Activated naive CD4-positive, alpha-beta T cell treated with anti-CD3 and anti-CD28 coated beads for 36 hours (primary cell): ENCODE measurements around the gene MDFIC. TPM values are rescaled to one million over a fixed set of nuclear protein-coding genes. Genes with fewer than 3 reads are reported as not detected.

Experiments used
- CTCF ChIA-PET: fragments of 350-600 bp; sonication (Branson Sonifier 250); formaldehyde crosslinking; loops from one replicate; lab custom pipeline; 2021; ENCODE audit warnings: antibody characterized with exemption; lab: Charles Lee
- DNase-seq: peaks from one replicate; pipeline ENCODE4 v3.0.0-alpha.2; 2020
- H3K27ac Mint-ChIP-seq: one replicate; pipeline ENCODE4 v1.8.0; 2021; ENCODE audit warnings: mild to moderate bottlenecking, mixed read lengths
- H3K27me3 Mint-ChIP-seq: one replicate; pipeline ENCODE4 v1.8.0; 2021; ENCODE audit warnings: low read depth, mixed read lengths
- H3K36me3 Mint-ChIP-seq: one replicate; pipeline ENCODE4 v1.8.0; 2021; ENCODE audit warnings: low read depth, mixed read lengths
- H3K4me1 Mint-ChIP-seq: one replicate; pipeline ENCODE4 v1.8.0; 2021; ENCODE audit warnings: low read depth, mixed read lengths
- H3K4me3 Mint-ChIP-seq: one replicate; pipeline ENCODE4 v1.8.0; 2021; ENCODE audit warnings: mild to moderate bottlenecking, moderate library complexity, mixed read lengths
- H3K9me3 Mint-ChIP-seq: one replicate; pipeline ENCODE4 v1.8.0; 2021; ENCODE audit warnings: mixed read lengths
- intact Hi-C: fragments of 100-400 bp; cut with micrococcal nuclease; formaldehyde crosslinking; loops from one replicate; pipeline ENCODE4 v1.15.1; 2023
- total RNA-seq, 2 experiments: library from RNA; stranded (reverse); gene quantifications; one replicate each; pipeline ENCODE4 v1.2.3, GENCODE V29; 2021

The MDFIC gene
- total RNA-seq, 2 experiments from 2014 or later: 79.4 to 93.1 TPM

DNA sequence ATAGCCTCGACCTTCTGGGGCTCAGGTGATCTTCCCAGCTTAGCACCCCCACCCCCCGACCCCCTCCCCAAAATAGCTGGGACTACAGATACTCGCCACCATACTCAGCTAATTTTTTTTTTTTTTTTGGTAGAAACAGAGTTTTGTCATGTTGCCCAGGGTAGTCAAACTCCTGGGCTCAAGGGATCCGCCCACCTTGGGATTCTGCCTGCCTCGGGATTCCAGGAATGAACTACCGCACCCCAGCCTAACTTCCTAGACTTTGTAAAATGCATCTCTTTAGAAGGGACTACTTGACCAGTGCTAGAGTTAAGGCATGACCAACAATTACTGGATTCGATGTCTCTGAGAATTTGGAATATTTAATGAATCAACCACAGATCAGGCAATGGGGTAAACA is 85.9 kb downstream of the MDFIC start:
- CTCF ChIA-PET: no interaction called here
- H3K9me3 Mint-ChIP-seq: no peaks in the 10 kb centered on the region
- no peaks in the 10 kb centered on the region for H3K27me3 Mint-ChIP-seq
- H3K27ac Mint-ChIP-seq: peak overlapping the region; percentile 48
- DNase-seq: no peak
- H3K4me3 Mint-ChIP-seq: no peak overlapping the region
- peaks cover 77% of the 10 kb centered on the region for H3K4me1 Mint-ChIP-seq
- peaks cover 21% of the 10 kb centered on the region for H3K36me3 Mint-ChIP-seq
- intact Hi-C loops: loop anchor here (2.0 kb wide), 1 partner anchor 77 kb away; no protein-coding TSS in a partner anchor

- no peaks in the 10 kb centered on the region for H3K9me3 Mint-ChIP-seq
- H3K27me3 Mint-ChIP-seq: no peaks in the 10 kb centered on the region
- intact Hi-C loops: loop anchor here (1.0 to 2.0 kb wide), 2 partner anchors 9 to 78 kb away; no protein-coding TSS in a partner anchor
- peak; percentile 18 for DNase-seq
- peaks cover 74% of the 10 kb centered on the region for H3K4me1 Mint-ChIP-seq
- H3K36me3 Mint-ChIP-seq: peaks cover 15% of the 10 kb centered on the region
- peak overlapping the region; percentile 20 for H3K4me3 Mint-ChIP-seq
- CTCF ChIA-PET: interaction anchor here (0.5 to 1.2 kb wide), 6 partner anchors 10 to 674 kb away, joined by 3 to 5 read pairs (median 3); no protein-coding TSS in a partner anchor
- peak overlapping the region; percentile 74 for H3K27ac Mint-ChIP-seq
These were observed 86.7 kb downstream of the MDFIC start for GRCh38 chr7:115008465-115009114.

DNA sequence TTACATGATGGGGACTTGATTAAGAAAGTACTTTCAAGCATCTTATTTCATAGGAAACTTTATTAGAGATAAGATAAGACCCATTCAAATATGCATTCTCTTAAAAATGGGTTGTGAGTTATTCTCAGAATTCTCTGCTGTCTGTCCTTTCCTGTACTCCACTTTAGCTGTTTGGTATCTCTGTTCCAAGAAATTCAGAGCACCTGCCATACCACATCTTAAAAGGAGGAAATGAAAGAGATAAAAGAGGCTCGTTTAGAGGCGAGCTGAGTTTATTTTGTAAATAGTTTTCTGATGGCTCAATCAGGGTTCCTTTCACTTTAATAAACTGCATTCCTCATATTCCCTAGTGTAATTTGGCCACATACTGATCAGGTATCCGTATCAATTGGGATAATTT is 87.2 kb downstream of the MDFIC start:
- intact Hi-C loops: loop anchor here (1.0 to 2.0 kb wide), 2 partner anchors 10 to 78 kb away; no protein-coding TSS in a partner anchor
- CTCF ChIA-PET: interaction anchor here (0.6 to 1.2 kb wide), 4 partner anchors 10 to 350 kb away, joined by 3 to 5 read pairs (median 3); no protein-coding TSS in a partner anchor
- no peaks in the 10 kb centered on the region for H3K9me3 Mint-ChIP-seq
- peaks cover 75% of the 10 kb centered on the region for H3K4me1 Mint-ChIP-seq
- peak overlapping the region; percentile 18 for H3K4me3 Mint-ChIP-seq
- no peaks in the 10 kb centered on the region for H3K27me3 Mint-ChIP-seq
- H3K27ac Mint-ChIP-seq: peak overlapping the region; percentile 74
- DNase-seq: no peak
- peaks cover 20% of the 10 kb centered on the region for H3K36me3 Mint-ChIP-seq

GRCh38 chr7:115009736-115010440 is 88.0 kb downstream of the MDFIC start:
- H3K4me3 Mint-ChIP-seq: no peak overlapping the region
- peaks cover 22% of the 10 kb centered on the region for H3K36me3 Mint-ChIP-seq

GRCh38 chr7:115010441-115010820 is 88.5 kb downstream of the MDFIC start:
- Mint-ChIP-seq H3K36me3 (peaks cover 24% of the 10 kb centered on the region), H3K9me3 (no peaks in the 10 kb centered on the region), H3K27ac (no peak overlapping the region), H3K4me3 (no peak overlapping the region), H3K4me1 (peaks cover 65% of the 10 kb centered on the region), H3K27me3 (no peaks in the 10 kb centered on the region)
- intact Hi-C loops: loop anchor here (1.0 to 5.0 kb wide), 2 partner anchors 177 to 208 kb away; no protein-coding TSS in a partner anchor
- no peak for DNase-seq
- CTCF ChIA-PET: no interaction called here

More at GRCh38 chr7:115009736-115010440, 88.0 kb downstream of the MDFIC start:
- Mint-ChIP-seq H3K4me1 (peaks cover 70% of the 10 kb centered on the region), H3K27ac (peak overlapping the region; percentile 74), H3K27me3 (no peaks in the 10 kb centered on the region), H3K9me3 (no peaks in the 10 kb centered on the region)
- CTCF ChIA-PET: interaction anchor here (0.6 to 1.2 kb wide), 3 partner anchors 9 to 92 kb away, joined by 3 to 5 read pairs (median 3); no protein-coding TSS in a partner anchor
- DNase-seq: no peak
- intact Hi-C loops: loop anchor here (1.0 to 5.0 kb wide), 4 partner anchors 11 to 208 kb away; no protein-coding TSS in a partner anchor

- Mint-ChIP-seq H3K4me3 (no peak overlapping the region), H3K4me1 (peaks cover 39% of the 10 kb centered on the region), H3K36me3 (peaks cover 30% of the 10 kb centered on the region), H3K27me3 (no peaks in the 10 kb centered on the region), H3K9me3 (no peaks in the 10 kb centered on the region), H3K27ac (peak overlapping the region; percentile 50)
- intact Hi-C loops: loop anchor here (5.0 kb wide), 1 partner anchor 212 kb away; no protein-coding TSS in a partner anchor
- no peak for DNase-seq
- CTCF ChIA-PET: no interaction called here
These were observed 92.0 kb downstream of the MDFIC start for GRCh38 chr7:115013886-115014285.

- no peak overlapping the region for H3K4me3 Mint-ChIP-seq
- no peak for DNase-seq
- no peaks in the 10 kb centered on the region for H3K9me3 Mint-ChIP-seq
- H3K27ac Mint-ChIP-seq: no peak overlapping the region
- CTCF ChIA-PET: no interaction called here
- peaks cover 32% of the 10 kb centered on the region for H3K36me3 Mint-ChIP-seq
- H3K27me3 Mint-ChIP-seq: no peaks in the 10 kb centered on the region
- intact Hi-C loops: loop anchor here (5.0 kb wide), 1 partner anchor 212 kb away; no protein-coding TSS in a partner anchor
- peaks cover 32% of the 10 kb centered on the region for H3K4me1 Mint-ChIP-seq
These were observed 92.9 kb downstream of the MDFIC start for GRCh38 chr7:115014794-115015193.

DNA sequence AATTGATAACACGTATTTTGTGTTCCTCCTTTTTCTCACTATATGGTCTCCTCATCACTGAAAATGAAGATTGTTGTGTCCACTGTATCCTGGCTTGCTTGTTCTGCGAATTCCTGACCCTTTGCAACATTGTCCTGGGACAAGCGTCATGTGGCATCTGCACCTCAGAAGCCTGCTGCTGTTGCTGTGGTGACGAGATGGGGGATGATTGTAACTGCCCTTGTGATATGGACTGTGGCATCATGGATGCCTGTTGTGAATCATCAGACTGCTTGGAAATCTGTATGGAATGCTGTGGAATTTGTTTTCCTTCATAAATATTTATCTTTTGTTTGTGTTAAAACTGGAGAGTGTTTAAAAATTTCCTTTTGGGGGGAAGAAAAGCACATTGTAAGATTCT is 93.7 kb downstream of the MDFIC start:
- intact Hi-C loops: no loop called here
- H3K27ac Mint-ChIP-seq: no peak overlapping the region
- no peak overlapping the region for H3K4me3 Mint-ChIP-seq
- H3K27me3 Mint-ChIP-seq: no peaks in the 10 kb centered on the region
- H3K4me1 Mint-ChIP-seq: peaks cover 32% of the 10 kb centered on the region
- CTCF ChIA-PET: no interaction called here
- H3K9me3 Mint-ChIP-seq: no peaks in the 10 kb centered on the region
- H3K36me3 Mint-ChIP-seq: peaks cover 32% of the 10 kb centered on the region
- DNase-seq: no peak

- H3K27ac Mint-ChIP-seq: no peak overlapping the region
These were observed 98.2 kb downstream of the MDFIC start for GRCh38 chr7:115019882-115020605.

GRCh38 chr7:115023219-115023618 is 101.3 kb downstream of the MDFIC start:
- peaks cover 21% of the 10 kb centered on the region for H3K4me1 Mint-ChIP-seq
- H3K4me3 Mint-ChIP-seq: no peak overlapping the region
- no peak overlapping the region for H3K27ac Mint-ChIP-seq
- peaks cover 1% of the 10 kb centered on the region for H3K36me3 Mint-ChIP-seq
- H3K27me3 Mint-ChIP-seq: no peaks in the 10 kb centered on the region
- H3K9me3 Mint-ChIP-seq: peaks cover 1% of the 10 kb centered on the region
- intact Hi-C loops: no loop called here
- no peak for DNase-seq
- CTCF ChIA-PET: no interaction called here

More at GRCh38 chr7:115019882-115020605, 98.2 kb downstream of the MDFIC start:
- H3K4me3 Mint-ChIP-seq: no peak overlapping the region
- peaks cover 14% of the 10 kb centered on the region for H3K36me3 Mint-ChIP-seq
- DNase-seq: no peak
- peaks cover under 1% of the 10 kb centered on the region for H3K9me3 Mint-ChIP-seq
- peaks cover 27% of the 10 kb centered on the region for H3K4me1 Mint-ChIP-seq
- H3K27me3 Mint-ChIP-seq: no peaks in the 10 kb centered on the region
- intact Hi-C loops: no loop called here
- CTCF ChIA-PET: no interaction called here

DNA sequence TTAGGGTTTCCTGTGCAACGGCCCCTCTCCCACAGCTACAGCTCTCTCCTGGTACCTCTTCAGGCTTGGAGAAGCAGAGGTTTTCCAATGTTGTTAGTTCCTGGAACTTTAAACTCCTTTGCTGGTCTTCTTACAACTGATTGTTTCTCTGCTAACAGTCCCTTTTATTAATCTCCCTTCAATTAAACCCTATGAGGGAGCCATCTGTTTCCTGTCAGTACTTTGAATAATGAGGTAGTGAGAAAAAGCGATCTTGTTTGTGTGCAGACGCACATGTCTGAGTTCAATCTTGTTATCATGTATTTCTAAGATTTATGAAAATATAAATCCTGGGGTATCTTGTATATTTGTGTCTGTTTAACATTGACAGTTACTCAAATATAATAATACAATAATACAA is 102.4 kb downstream of the MDFIC start:
- no peak overlapping the region for H3K4me3 Mint-ChIP-seq
- H3K9me3 Mint-ChIP-seq: peaks cover 1% of the 10 kb centered on the region
- CTCF ChIA-PET: no interaction called here
- DNase-seq: no peak
- peaks cover under 1% of the 10 kb centered on the region for H3K36me3 Mint-ChIP-seq
- H3K27me3 Mint-ChIP-seq: no peaks in the 10 kb centered on the region
- no peak overlapping the region for H3K27ac Mint-ChIP-seq
- peaks cover 20% of the 10 kb centered on the region for H3K4me1 Mint-ChIP-seq
- intact Hi-C loops: no loop called here
